Activated CD4-positive, alpha-beta T cell treated with anti-CD3 and anti-CD28 coated beads for 36 hours (primary cell): ENCODE measurements around the gene PNLIPRP3. TPM values are rescaled to one million over a fixed set of nuclear protein-coding genes. Genes with fewer than 3 reads are reported as not detected.

Experiments used
- ATAC-seq: fragments of 200-7000 bp; cut with Tn5 transposase; one replicate; pipeline ENCODE4 v1.10.0; 2021; ENCODE audit warnings: mild to moderate bottlenecking, moderate library complexity
- CTCF ChIA-PET: fragments of 350-600 bp; sonication (Branson Sonifier 250); formaldehyde crosslinking; loops from one replicate; lab custom pipeline; 2021; ENCODE audit warnings: antibody characterized with exemption; lab: Charles Lee
- POLR2A ChIA-PET: fragments of 350-600 bp; sonication (Branson Sonifier 250); formaldehyde crosslinking; loops from one replicate; lab custom pipeline; 2021; ENCODE audit warnings: antibody characterized with exemption, inconsistent platforms; lab: Charles Lee
- DNase-seq: peaks from one replicate; pipeline ENCODE4 v3.0.0-alpha.2; 2020
- H3K27ac Mint-ChIP-seq: one replicate; pipeline ENCODE4 v1.8.0; 2021; ENCODE audit warnings: mixed read lengths
- H3K27me3 Mint-ChIP-seq: one replicate; pipeline ENCODE4 v1.8.0; 2021; ENCODE audit warnings: mixed read lengths
- H3K36me3 Mint-ChIP-seq: one replicate; pipeline ENCODE4 v1.8.0; 2021; ENCODE audit warnings: low read depth, mixed read lengths
- H3K4me1 Mint-ChIP-seq: one replicate; pipeline ENCODE4 v1.8.0; 2021; ENCODE audit warnings: mixed read lengths
- H3K4me3 Mint-ChIP-seq: one replicate; pipeline ENCODE4 v1.8.0; 2021; ENCODE audit warnings: mild to moderate bottlenecking, moderate library complexity, mixed read lengths
- H3K9me3 Mint-ChIP-seq: one replicate; pipeline ENCODE4 v1.8.0; 2021; ENCODE audit warnings: low read depth, mixed read lengths
- intact Hi-C, 2 experiments: fragments of 100-400 bp; cut with DNase I in 1 of 2; cut with micrococcal nuclease in 1 of 2; formaldehyde crosslinking; loops; one replicate each; pipeline versions ENCODE4 v1.14.2 to v1.15.1; 2022 to 2024; cut with DNase I, micrococcal nuclease
- total RNA-seq, 2 experiments: library from RNA; stranded (reverse); gene quantifications; one replicate each; pipeline ENCODE4 v1.2.3, GENCODE V29; 2021

Gene PNLIPRP3
- total RNA-seq, 2 experiments from 2014 or later = not detected

- DNase-seq = no peak
- peaks cover 4% of the 10 kb centered on the region for H3K9me3 Mint-ChIP-seq
- no peaks in the 10 kb centered on the region for H3K36me3 Mint-ChIP-seq
- peaks cover 4% of the 10 kb centered on the region for H3K27me3 Mint-ChIP-seq
- no peak overlapping the region for H3K4me3 Mint-ChIP-seq
- ChIA-PET POLR2A (no interaction called here), CTCF (interaction anchor here (0.8 kb wide), 1 partner anchor 10 kb away, joined by 3 read pairs; no protein-coding TSS in a partner anchor)
- no peak for ATAC-seq
- H3K4me1 Mint-ChIP-seq = no peaks in the 10 kb centered on the region
- intact Hi-C loops = no loop called here
- no peak overlapping the region for H3K27ac Mint-ChIP-seq
These were observed 24.7 kb downstream of the PNLIPRP3 start for GRCh38 chr10:116452338-116452720.

DNA sequence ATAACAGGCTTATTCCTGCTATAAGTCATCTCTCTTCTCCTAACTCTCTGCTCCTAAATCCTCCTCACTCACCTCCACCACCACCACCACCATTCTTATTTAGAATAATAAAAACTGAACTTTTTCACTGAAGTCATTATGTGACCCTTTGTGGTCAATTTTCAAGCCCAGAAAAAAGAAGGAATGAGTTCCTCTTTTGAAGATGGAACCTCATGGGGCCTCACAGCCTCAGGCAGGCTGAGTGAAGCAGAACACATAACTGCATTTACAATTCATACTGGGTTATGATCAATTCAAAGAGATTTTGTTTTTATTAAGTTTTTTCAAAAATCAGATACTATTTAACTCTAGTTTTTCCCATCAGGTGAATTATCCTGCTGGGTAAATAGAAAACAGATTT, 29.8 kb downstream of the PNLIPRP3 start:
- no peak overlapping the region for H3K27ac Mint-ChIP-seq
- H3K4me3 Mint-ChIP-seq = no peak overlapping the region
- POLR2A ChIA-PET = no interaction called here
- CTCF ChIA-PET = no interaction called here
- no peak for DNase-seq
- intact Hi-C loops = no loop called here
- H3K27me3 Mint-ChIP-seq = peaks cover 13% of the 10 kb centered on the region
- no peaks in the 10 kb centered on the region for H3K4me1 Mint-ChIP-seq
- no peak for ATAC-seq
- no peaks in the 10 kb centered on the region for H3K36me3 Mint-ChIP-seq
- no peaks in the 10 kb centered on the region for H3K9me3 Mint-ChIP-seq

DNA sequence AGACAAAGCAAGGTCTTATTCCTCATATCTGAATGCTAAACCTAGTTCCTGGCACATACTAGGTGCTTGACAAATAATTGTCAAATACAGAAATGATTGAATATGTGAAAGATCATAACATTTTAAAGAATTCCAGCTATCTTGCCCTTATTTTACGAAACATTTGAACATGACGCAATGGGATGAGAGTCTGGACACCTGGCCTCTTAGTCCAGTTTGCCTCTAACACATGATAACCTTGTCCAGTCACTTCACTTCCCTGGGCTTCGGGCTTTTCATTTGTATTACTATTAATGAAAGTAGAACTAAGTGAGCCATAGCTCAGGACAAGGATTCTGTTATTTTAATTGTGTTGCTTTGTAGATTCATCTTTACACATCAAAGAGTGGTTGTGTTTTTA, 32.6 kb downstream of the PNLIPRP3 start:
- no peak overlapping the region for H3K27ac Mint-ChIP-seq
- no peaks in the 10 kb centered on the region for H3K4me1 Mint-ChIP-seq
- DNase-seq (no peak), ATAC-seq (no peak)
- intact Hi-C loops = no loop called here
- no peak overlapping the region for H3K4me3 Mint-ChIP-seq
- peaks cover 13% of the 10 kb centered on the region for H3K27me3 Mint-ChIP-seq
- CTCF ChIA-PET = interaction anchor here (1.0 kb wide), 1 partner anchor 10 kb away, joined by 3 read pairs; no protein-coding TSS in a partner anchor
- no peaks in the 10 kb centered on the region for H3K36me3 Mint-ChIP-seq
- peaks cover 2% of the 10 kb centered on the region for H3K9me3 Mint-ChIP-seq
- POLR2A ChIA-PET = no interaction called here

- Mint-ChIP-seq H3K36me3 (no peaks in the 10 kb centered on the region), H3K27me3 (peaks cover 12% of the 10 kb centered on the region), H3K4me3 (no peak overlapping the region), H3K27ac (no peak overlapping the region), H3K9me3 (peaks cover 2% of the 10 kb centered on the region), H3K4me1 (no peaks in the 10 kb centered on the region)
- ChIA-PET CTCF (interaction anchor here (0.5 kb wide), 1 partner anchor 34 kb away, joined by 4 read pairs; no protein-coding TSS in a partner anchor), POLR2A (no interaction called here)
- DNase-seq (no peak), ATAC-seq (no peak)
- intact Hi-C loops = no loop called here
These were observed 34.0 kb downstream of the PNLIPRP3 start for GRCh38 chr10:116461680-116462079.

- H3K27me3 Mint-ChIP-seq = peaks cover 8% of the 10 kb centered on the region
- CTCF ChIA-PET = interaction anchor here (1.1 kb wide), 1 partner anchor 26 kb away, joined by 5 read pairs; no protein-coding TSS in a partner anchor
- peaks cover 2% of the 10 kb centered on the region for H3K9me3 Mint-ChIP-seq
- H3K4me1 Mint-ChIP-seq = no peaks in the 10 kb centered on the region
- intact Hi-C loops = no loop called here
- ATAC-seq (no peak), DNase-seq (no peak)
- POLR2A ChIA-PET = no interaction called here
- no peak overlapping the region for H3K27ac Mint-ChIP-seq
- H3K36me3 Mint-ChIP-seq = no peaks in the 10 kb centered on the region
- H3K4me3 Mint-ChIP-seq = no peak overlapping the region
These were observed 36.6 kb downstream of the PNLIPRP3 start for GRCh38 chr10:116464257-116464656.

DNA sequence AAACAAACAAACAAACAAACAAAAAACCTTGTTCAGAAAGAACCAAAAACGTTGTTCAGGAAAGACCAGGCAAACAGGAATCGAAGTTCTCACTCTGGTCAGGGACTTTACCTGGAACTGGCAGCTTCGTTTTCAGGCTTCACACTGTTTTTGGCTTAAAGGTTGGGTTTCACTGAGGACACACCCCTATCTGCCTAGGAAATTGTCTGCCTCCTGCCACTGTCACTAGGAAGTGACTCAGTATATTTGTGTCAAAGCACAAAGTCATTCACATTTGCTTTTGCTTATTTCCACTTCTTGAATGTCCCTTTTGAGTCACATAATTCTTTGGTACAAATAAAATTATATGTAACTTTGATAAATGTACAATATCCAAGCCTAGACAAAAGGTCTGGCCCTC, 37.9 kb downstream of the PNLIPRP3 start:
- ChIA-PET CTCF (interaction anchor here (0.5 to 1.5 kb wide), 5 partner anchors 24 to 297 kb away, joined by 3 to 5 read pairs (median 5); no protein-coding TSS in a partner anchor), POLR2A (no interaction called here)
- peak; percentile 5 for DNase-seq
- intact Hi-C loops = no loop called here
- no peak overlapping the region for H3K27ac Mint-ChIP-seq
- H3K36me3 Mint-ChIP-seq = no peaks in the 10 kb centered on the region
- peaks cover 9% of the 10 kb centered on the region for H3K27me3 Mint-ChIP-seq
- peak; percentile 39 for ATAC-seq
- H3K9me3 Mint-ChIP-seq = peaks cover 2% of the 10 kb centered on the region
- H3K4me3 Mint-ChIP-seq = no peak overlapping the region
- no peaks in the 10 kb centered on the region for H3K4me1 Mint-ChIP-seq

DNA sequence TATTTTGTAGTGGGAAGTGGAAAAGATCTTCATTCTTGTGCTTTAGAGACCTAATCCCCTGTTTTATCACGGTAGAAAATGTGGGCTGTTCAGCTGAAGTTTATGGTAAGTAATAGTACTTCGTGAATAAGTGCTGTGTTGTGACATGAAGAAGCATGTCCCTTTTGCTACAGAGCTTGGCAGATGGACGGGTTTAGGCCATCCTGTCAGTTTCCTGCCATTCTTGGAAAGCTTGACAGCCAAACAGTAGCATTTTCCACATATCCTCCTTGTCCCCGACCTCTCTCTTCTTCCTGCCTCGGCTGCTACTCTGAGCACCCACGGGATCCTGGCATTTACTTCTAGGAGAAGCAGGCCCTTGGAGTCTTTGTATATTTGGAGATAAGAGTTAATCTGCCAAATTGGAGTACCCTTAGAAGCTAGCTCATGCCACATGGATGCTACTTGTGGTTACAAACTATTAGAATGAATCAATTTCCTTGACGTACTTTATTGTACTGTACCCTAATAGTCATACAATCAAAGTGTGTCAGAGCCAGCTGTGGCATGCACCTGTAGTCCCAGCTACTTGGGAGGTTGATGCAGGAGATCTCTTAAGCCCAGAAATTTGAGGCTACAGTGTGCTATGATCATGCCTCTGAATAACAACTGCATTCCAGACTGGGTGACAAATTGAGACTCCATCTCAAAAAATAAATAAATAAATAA, 39.2 kb downstream of the PNLIPRP3 start:
- Mint-ChIP-seq H3K9me3 (peaks cover 2% of the 10 kb centered on the region), H3K27me3 (peaks cover 4% of the 10 kb centered on the region), H3K4me1 (no peaks in the 10 kb centered on the region), H3K36me3 (no peaks in the 10 kb centered on the region), H3K27ac (no peak overlapping the region), H3K4me3 (no peak overlapping the region)
- ChIA-PET CTCF (interaction anchor here (1.2 to 1.5 kb wide), 2 partner anchors 23 to 24 kb away, joined by 4 to 5 read pairs; no protein-coding TSS in a partner anchor), POLR2A (no interaction called here)
- DNase-seq (no peak), ATAC-seq (no peak)
- intact Hi-C loops = no loop called here

GRCh38 chr10:116469437-116469836, 41.8 kb downstream of the PNLIPRP3 start:
- intact Hi-C loops = no loop called here
- no peaks in the 10 kb centered on the region for H3K36me3 Mint-ChIP-seq
- H3K27ac Mint-ChIP-seq = no peak overlapping the region
- H3K4me3 Mint-ChIP-seq = no peak overlapping the region
- ATAC-seq = no peak
- DNase-seq = no peak
- ChIA-PET POLR2A (no interaction called here), CTCF (no interaction called here)
- no peaks in the 10 kb centered on the region for H3K4me1 Mint-ChIP-seq
- peaks cover 11% of the 10 kb centered on the region for H3K27me3 Mint-ChIP-seq
- H3K9me3 Mint-ChIP-seq = peaks cover 3% of the 10 kb centered on the region

DNA sequence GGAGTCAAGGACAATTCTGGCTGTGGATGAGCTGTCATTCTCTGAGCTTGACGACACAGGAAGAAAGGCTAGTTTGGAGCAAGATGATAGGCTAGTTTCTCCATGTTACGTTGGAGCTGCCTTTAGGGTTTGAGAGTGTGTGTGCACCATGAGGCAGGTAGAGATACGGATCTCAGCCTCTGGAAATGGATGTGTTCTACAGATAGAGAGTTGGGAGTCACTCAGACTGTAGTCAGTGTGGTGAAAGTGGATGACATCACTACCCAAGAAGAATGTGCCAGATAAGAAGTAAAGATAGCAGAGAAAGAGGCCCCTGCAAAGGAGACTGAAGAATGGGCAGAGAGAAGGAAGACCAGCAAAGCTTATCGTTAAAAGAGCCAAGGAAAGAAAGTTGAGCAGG, 42.4 kb downstream of the PNLIPRP3 start:
- H3K27ac Mint-ChIP-seq = no peak overlapping the region
- ChIA-PET POLR2A (no interaction called here), CTCF (interaction anchor here (0.7 kb wide), 1 partner anchor 44 kb away, joined by 4 read pairs; no protein-coding TSS in a partner anchor)
- H3K36me3 Mint-ChIP-seq = no peaks in the 10 kb centered on the region
- peaks cover 2% of the 10 kb centered on the region for H3K9me3 Mint-ChIP-seq
- intact Hi-C loops = no loop called here
- no peak for DNase-seq
- no peak overlapping the region for H3K4me3 Mint-ChIP-seq
- no peak for ATAC-seq
- peaks cover 12% of the 10 kb centered on the region for H3K27me3 Mint-ChIP-seq
- no peaks in the 10 kb centered on the region for H3K4me1 Mint-ChIP-seq

DNA sequence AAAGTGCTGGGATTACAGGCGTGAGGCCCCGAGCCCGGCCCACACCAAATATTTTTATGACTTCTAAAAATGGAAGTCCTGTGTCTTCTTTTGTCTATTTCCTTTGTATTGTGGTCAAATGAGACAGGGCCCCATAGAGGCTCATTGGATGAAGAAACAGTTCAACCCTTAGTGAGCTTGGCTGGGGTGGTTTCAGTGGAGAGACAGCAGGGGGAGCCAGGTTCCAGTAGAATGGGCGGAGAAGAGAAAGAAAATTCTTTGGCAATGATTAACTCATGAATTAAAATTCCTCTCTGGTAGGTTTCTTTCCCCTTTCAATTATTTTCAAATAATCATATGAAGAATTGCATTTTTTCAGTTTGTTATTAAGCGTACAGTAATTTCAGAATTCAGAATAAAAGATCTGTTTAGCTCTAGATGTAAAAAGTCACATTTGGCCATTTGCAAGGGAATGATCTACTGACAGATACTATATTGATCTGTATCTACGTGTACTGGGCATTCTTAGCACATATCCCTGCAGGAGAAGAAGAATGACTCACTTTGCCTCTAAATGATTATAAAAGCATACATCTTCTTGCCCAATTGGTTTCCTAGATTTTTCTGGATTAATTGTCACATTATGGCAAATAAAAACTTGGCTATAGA, 43.2 kb downstream of the PNLIPRP3 start:
- DNase-seq (peak; percentile 6), ATAC-seq (no peak)
- no peak overlapping the region for H3K4me3 Mint-ChIP-seq
- intact Hi-C loops = no loop called here
- no peak overlapping the region for H3K27ac Mint-ChIP-seq
- no peaks in the 10 kb centered on the region for H3K4me1 Mint-ChIP-seq
- ChIA-PET POLR2A (interaction anchor here (0.5 kb wide), 1 partner anchor 213 kb away, joined by 4 read pairs; no protein-coding TSS in a partner anchor), CTCF (interaction anchor here (0.6 to 0.7 kb wide), 2 partner anchors 69 to 120 kb away, joined by 3 to 4 read pairs; no protein-coding TSS in a partner anchor)
- H3K36me3 Mint-ChIP-seq = no peaks in the 10 kb centered on the region
- peaks cover 12% of the 10 kb centered on the region for H3K27me3 Mint-ChIP-seq
- peaks cover 2% of the 10 kb centered on the region for H3K9me3 Mint-ChIP-seq

- Mint-ChIP-seq H3K27me3 (peaks cover 12% of the 10 kb centered on the region), H3K9me3 (peaks cover 2% of the 10 kb centered on the region), H3K4me3 (no peak overlapping the region), H3K36me3 (no peaks in the 10 kb centered on the region), H3K4me1 (no peaks in the 10 kb centered on the region), H3K27ac (no peak overlapping the region)
- intact Hi-C loops = no loop called here
- ChIA-PET CTCF (no interaction called here), POLR2A (no interaction called here)
- ATAC-seq (no peak), DNase-seq (no peak)
These were observed 45.2 kb downstream of the PNLIPRP3 start for GRCh38 chr10:116472891-116473290.
